AG04450 (cell line): Measurements from ENCODE around the gene CSH1. TPM values are rescaled to one million over a fixed set of nuclear protein-coding genes. Genes with fewer than 3 reads are reported as not detected.
"Not testable (repeated sequence)": the region's sequence is repeated elsewhere in the genome, so short reads cannot be mapped to it uniquely, and the experiment has no call there.

ENCODE experiments used
- CTCF ChIA-PET: fragments of 300-600, 350-600 bp; formaldehyde crosslinking; extraction: SDS; loops from one replicate; lab custom pipeline; 2022; ENCODE audit warnings: antibody characterized with exemption, inconsistent platforms; lab: Charles Lee
- POLR2A ChIA-PET: fragments of 350-600 bp; formaldehyde crosslinking; extraction: SDS; loops from one replicate; lab custom pipeline; 2021; ENCODE audit warnings: antibody characterized with exemption, inconsistent platforms; lab: Yijun Ruan, JAX
- DNase-seq: peaks from one replicate; pipeline ENCODE4 v3.0.0-alpha.2; 2011; ENCODE audit warnings: low read depth, low spot score
- H3K27ac ChIP-seq: one replicate; pipeline ENCODE4 v1.5.1; 2012; ENCODE audit warnings: low read depth, low read length, control low read depth
- H3K27me3 ChIP-seq: one replicate; pipeline ENCODE4 v1.6.0; 2012; ENCODE audit warnings: low read length; ENCODE audit not compliant: control insufficient read depth, insufficient read depth
- H3K4me3 ChIP-seq: 2 replicates; pipeline ENCODE4 v1.5.1; 2011; ENCODE audit warnings: mild to moderate bottlenecking, low read depth, low read length, control low read depth
- H3K9me3 ChIP-seq: 2 replicates; pipeline ENCODE4 v1.5.1; 2012; ENCODE audit warnings: low read length; ENCODE audit not compliant: control insufficient read depth, insufficient read depth
- polyA plus RNA-seq: library from polyadenylated mRNA; depleted of rRNA; stranded (reverse); fragments of >200 nt; gene quantifications from 2 replicates; pipeline ENCODE4 v1.2.3, GENCODE V29; 2011
- TF ChIP-seq, protein P1 (sequence below): IDR thresholded peaks from 2 replicates; pipeline ENCODE4 v1.5.1; 2011; ENCODE audit warnings: low read depth, low read length, control low read depth, inconsistent platforms

The CSH1 gene
- polyA plus RNA-seq, 1 experiment = not detected

DNA sequence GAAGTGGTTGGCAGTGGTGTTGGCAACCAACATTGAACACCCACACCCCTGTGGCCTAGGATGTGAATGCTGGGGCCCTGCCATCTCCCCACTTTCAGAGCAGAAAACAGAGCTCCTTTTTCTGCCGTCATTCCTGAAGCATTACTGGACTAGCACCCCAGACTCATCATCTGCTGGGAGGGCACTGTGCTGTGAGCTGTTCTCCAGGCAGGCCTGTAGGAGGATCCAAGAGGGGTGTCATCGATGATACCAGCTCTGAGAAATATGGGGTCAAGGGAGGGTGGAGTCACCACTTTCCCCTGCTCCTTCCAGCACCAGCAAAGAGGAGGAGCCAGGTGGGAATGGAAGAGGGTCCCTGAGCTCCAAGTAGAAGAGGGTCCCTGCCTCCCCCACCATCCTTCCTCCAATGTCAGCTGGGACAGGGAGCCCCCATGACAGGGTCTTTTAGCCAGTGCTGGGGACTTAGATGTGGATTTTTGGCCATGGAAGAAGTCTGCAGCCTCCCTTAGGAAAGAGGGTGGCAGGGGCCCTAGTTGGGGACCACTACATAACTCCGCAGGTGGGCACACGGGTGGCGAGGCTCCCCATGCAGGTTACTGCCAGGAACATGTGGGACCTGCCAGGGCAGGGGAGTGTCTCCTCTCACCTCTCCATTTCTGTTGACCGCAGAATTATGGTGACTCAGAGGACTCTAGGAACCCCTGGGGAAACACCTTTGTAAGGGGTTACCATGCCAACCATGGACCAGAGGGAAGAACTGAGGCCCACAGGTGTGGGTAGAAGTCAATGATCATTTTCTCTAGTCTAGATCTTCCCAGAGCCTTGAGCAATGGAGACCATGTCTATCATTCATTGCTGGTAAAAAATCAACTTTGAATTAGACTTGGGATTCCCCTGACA, 2.8 kb upstream of the CSH1 start:
- H3K9me3 ChIP-seq, H3K27me3 ChIP-seq, CTCF ChIA-PET, POLR2A ChIA-PET, H3K27ac ChIP-seq, DNase-seq, H3K4me3 ChIP-seq: not testable (repeated sequence)

DNA sequence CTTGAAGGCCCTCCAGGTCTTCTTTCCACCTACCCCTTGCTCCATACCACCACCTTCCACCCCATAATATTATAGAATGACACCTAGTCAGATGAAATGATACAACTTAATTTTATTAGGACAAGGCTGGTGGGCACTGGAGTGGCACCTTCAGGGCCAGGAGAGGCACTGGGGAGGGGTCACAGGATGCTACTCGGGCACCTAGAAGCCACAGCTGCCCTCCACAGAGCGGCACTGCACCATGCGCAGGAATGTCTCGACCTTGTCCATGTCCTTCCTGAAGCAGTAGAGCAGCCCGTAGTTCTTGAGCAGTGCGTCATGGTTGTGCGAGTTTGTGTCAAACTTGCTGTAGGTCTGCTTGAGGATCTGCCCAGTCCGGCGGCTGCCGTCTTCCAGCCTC, 1.6 kb downstream of the CSH1 start:
- POLR2A ChIA-PET, H3K27ac ChIP-seq, H3K4me3 ChIP-seq, H3K9me3 ChIP-seq, DNase-seq, CTCF ChIA-PET: not testable (repeated sequence)
- peaks cover 13% of the 10 kb centered on the region for H3K27me3 ChIP-seq

DNA sequence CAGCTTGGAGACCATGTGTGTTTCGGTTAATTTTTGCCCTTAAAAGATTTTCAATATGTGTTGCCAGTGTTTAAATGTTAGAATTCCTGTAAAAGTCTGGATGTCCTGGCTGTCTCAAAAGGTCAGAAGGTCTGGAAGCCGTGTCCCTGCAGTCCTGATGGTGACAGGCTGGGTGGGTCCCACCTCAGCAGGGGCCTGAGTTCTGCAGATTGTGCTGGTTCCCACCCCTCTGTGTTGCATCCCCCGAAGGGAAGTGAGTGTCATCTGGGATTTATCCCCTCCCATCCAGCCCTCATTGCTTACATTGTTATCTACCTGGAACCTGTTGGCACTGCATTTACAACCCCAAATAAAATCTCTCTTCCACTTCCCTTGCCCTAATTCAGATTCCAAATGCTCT, 2.4 kb downstream of the CSH1 start:
- CTCF ChIA-PET, H3K27ac ChIP-seq, POLR2A ChIA-PET, DNase-seq, H3K9me3 ChIP-seq, H3K4me3 ChIP-seq: not testable (repeated sequence)
- H3K27me3 ChIP-seq = peaks cover 13% of the 10 kb centered on the region

DNA sequence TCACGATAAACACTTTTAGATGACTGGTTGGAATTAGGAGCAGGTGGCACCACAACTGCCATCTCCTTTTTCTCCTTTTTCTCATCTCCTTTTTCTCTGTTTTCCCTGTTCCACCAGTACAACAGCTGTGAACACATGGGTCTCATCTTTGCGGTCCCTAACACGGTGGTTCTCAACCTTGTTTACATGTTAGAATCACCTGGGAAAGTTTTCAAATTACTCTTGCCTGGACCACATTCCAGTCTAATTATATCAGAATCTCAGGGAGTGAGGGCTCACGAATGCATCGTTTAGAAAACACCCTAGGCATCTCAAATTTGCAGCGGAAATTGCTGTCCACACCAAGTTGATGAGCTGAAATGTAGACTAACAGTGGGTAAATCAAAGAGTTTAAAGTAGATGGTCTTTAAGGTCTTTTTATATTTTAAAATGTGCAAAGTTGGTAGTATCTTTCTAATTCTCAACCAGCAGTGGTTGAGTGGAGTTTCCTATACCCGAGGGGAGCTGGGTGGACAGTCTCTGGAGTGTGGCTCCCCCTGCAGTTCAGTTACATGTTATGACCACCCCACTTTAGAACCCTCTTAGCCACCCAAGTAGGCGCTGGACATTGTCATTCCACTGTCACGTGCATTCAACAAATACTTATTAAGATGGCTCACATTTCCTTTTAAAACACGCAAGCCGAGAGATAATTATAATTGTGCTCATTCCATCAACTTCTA, 3.9 kb downstream of the CSH1 start:
- DNase-seq, H3K27ac ChIP-seq, H3K4me3 ChIP-seq, H3K9me3 ChIP-seq, POLR2A ChIA-PET: not testable (repeated sequence)
- CTCF ChIA-PET = interaction anchor here (0.5 to 0.6 kb wide), 3 partner anchors 19 to 1148 kb away, joined by 3 to 4 read pairs (median 3); no protein-coding TSS in a partner anchor
- H3K27me3 ChIP-seq = peaks cover 13% of the 10 kb centered on the region

DNA sequence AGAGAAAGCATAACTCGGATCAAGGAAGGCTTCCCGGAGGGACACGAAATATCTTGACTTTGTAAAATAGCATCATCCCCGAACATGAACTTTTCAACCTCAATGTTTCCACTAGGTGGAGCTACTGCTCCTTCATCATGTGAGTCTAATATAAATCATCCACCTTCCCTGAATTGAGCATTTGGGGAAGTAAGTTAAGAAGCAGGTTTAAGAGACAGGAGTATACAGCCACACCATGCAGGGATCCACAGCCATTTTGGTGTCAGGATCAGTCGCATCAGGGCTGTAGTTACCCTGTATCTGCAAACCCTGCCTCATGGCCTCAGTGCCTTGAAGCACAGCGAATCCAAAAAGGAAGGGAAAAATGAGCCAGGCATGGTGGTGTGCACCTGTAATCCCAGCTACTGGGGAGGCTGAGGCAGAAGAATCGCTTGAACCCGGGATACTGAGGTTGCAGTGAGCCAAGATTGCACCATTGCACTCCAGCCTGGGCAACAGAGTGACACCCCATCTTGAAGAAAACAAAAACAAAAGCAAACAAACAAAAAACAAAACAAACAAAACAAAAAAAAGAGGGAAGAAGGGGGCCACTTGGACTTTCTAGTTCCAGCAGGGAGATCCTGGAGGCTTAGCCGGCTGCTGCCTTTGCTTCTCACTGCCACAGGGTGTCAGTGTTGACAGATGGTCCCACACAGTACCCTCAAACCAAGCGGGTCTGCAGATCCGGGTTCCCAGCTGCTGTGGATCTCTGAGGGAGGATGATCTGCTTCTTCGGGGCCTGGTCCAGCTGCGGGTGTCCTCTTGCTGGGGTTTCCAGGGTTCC, 7.1 kb downstream of the CSH1 start:
- H3K27ac ChIP-seq, H3K9me3 ChIP-seq, H3K4me3 ChIP-seq, DNase-seq, POLR2A ChIA-PET: not testable (repeated sequence)
- TF ChIP-seq, protein P1, sequence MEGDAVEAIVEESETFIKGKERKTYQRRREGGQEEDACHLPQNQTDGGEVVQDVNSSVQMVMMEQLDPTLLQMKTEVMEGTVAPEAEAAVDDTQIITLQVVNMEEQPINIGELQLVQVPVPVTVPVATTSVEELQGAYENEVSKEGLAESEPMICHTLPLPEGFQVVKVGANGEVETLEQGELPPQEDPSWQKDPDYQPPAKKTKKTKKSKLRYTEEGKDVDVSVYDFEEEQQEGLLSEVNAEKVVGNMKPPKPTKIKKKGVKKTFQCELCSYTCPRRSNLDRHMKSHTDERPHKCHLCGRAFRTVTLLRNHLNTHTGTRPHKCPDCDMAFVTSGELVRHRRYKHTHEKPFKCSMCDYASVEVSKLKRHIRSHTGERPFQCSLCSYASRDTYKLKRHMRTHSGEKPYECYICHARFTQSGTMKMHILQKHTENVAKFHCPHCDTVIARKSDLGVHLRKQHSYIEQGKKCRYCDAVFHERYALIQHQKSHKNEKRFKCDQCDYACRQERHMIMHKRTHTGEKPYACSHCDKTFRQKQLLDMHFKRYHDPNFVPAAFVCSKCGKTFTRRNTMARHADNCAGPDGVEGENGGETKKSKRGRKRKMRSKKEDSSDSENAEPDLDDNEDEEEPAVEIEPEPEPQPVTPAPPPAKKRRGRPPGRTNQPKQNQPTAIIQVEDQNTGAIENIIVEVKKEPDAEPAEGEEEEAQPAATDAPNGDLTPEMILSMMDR = peak; percentile 48
- CTCF ChIA-PET = interaction anchor here (0.6 to 1.9 kb wide), 9 partner anchors 13 to 508 kb away, joined by 3 to 8 read pairs (median 5); no protein-coding TSS in a partner anchor
- H3K27me3 ChIP-seq = peaks cover 13% of the 10 kb centered on the region

DNA sequence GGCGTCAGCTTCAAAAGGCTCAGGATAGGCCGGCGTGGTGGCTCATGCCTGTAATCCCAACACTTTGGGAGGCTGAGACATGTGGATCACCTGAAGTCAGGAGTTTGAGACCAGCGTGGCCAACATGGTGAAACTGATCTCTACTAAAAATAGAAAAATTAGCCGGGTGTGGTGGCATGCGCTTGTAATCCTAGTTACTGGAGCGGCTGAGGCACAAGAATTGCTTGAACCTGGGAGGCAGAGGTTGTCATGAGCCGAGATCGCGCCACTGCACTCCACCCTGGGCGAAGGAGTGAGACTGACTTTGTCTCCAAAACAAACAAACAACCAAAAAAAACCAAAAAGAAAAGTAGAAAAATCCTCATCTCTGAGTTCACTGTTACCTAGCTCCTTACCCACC, 11.3 kb downstream of the CSH1 start:
- DNase-seq, H3K4me3 ChIP-seq, H3K27ac ChIP-seq, H3K27me3 ChIP-seq, CTCF ChIA-PET, H3K9me3 ChIP-seq, POLR2A ChIA-PET: not testable (repeated sequence)

DNA sequence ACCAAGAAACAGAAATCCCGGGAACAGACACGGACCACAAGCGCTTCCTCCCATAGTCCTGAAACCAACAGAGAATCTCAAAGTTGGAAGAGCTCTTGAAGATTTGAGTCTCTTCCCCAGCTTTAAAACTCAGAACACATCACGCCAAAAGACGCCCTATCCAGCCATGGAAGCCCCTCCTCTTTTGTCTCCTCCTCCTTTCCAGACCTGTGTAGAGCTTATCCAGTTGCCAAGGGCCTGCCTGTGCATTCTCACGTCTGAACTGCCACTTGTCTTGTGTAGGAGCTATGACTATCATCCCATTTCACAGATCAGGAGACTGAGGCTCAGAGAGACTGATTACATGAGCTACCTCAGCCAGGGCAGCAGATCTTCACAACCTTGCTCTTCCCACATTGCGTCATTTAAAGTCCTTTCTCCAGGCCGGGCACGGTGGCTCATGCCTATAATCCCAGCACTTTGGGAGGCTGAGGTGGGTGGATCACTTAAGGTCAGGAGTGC, 13.7 kb downstream of the CSH1 start:
- not testable (repeated sequence) for H3K27ac ChIP-seq, H3K9me3 ChIP-seq, H3K4me3 ChIP-seq, H3K27me3 ChIP-seq, DNase-seq
- ChIA-PET CTCF (interaction anchor here (1.4 kb wide), 1 partner anchor 17 kb away, joined by 3 read pairs; no protein-coding TSS in a partner anchor), POLR2A (interaction anchor here (0.6 kb wide), 1 partner anchor 48 kb away, joined by 3 read pairs; no protein-coding TSS in a partner anchor)
